ENCODE results near the gene CPNE6.
"Not testable (repeated sequence)": the region's sequence is repeated elsewhere in the genome, so short reads cannot be mapped to it uniquely, and the experiment has no call there.

- not testable (repeated sequence) for TF ChIP-seq CTCF (IDR thresholded peaks at IDR 0.05; ENCODE audit: insufficient read depth, low read length, poor library complexity, severe bottlenecking); EZH2phosphoT487 (conservative IDR thresholded peaks at IDR 0.05; ENCODE audit: low read length)
Observed at GRCh38 chr14:24036963-24037657, 34.3 kb upstream of the CPNE6 start.
